NCI-H1694 treated with DMSO at 0.1 percent for 48 hours (cell line): Measurements from ENCODE around the gene SREK1IP1.

Experiments
- DNase-seq: peaks from one replicate; lab custom pipeline; 2025; lab: John Stamatoyannopoulos, UW

The SREK1IP1 gene

DNA sequence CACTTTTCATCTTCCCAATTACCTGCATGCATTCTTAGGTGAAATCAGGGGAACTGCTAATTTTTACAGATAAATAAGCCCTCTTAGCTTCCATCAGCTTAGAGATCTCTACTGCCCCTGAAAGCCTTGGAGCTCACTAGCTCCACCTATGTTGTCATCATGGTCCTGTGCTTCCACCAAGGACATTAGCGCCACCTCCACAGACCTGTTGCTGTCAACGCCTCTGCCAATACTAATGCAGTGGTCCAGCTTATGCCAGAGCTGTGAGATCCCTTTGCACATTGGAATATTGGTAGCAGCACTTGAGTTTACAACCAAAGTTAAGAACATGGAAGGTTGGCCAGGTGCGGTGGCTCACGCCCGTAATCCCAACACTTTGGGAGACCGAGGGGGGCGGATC lies 85.9 kb downstream of the SREK1IP1 start:
- DNase-seq, result no peak

DNA sequence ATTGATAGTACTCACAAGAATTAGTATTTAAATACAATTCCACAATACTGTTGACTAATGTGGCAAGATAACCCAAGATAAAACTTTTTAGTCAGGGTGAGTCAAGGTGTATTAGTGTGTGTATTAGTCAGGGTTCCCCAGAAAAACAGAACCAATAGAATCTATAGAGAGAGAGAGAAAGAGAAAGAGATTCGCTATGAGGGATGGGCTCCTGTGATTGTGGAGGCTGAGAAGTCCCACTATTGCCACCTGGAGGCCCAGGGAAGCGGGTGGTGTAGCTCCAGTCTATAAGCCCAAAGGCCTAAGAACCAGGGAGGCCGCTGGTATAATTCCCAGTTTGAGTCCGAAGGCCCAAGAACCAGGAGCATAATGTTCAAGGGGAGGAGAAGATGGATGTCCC lies 88.2 kb downstream of the SREK1IP1 start:
- DNase-seq, result no peak

DNA sequence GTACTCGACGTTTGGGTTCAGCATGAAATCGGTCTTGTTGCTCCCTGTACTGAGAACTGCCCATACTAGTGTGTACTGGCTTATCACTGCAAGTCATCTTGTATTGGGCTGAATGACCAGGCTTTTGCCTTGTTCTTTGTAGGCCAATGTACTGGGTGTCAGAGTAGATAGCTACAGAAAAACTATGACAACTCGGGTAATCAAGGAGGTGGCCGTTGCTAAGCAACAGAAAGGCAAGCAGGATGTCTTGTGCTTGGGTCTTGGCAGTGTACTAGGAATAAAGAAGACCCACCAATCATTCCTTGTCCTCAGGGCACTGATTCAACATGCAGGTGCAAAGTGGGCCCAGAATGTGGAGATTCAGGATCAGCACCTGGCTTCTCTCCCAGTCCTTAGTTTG lies 90.1 kb downstream of the SREK1IP1 start:
- no peak for DNase-seq

DNA sequence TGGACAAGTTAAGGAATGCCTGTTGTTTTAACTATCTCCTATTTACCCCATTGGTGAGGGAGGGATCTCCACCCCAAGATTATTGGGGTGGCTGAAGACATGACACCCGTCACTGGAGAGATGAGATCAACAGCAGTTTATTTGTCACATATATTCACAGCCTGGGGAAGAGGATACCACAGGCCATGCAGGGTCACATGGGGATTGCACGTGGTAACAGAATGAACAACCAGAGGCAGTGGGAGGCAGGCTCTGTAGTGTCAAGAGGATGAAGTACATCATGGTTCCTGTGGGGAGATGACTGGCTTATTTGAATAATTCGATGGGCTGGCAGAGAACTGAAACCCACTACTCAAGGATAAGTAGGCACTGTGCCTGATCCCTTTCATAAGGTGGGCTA lies 96.8 kb downstream of the SREK1IP1 start:
- no peak for DNase-seq

DNA sequence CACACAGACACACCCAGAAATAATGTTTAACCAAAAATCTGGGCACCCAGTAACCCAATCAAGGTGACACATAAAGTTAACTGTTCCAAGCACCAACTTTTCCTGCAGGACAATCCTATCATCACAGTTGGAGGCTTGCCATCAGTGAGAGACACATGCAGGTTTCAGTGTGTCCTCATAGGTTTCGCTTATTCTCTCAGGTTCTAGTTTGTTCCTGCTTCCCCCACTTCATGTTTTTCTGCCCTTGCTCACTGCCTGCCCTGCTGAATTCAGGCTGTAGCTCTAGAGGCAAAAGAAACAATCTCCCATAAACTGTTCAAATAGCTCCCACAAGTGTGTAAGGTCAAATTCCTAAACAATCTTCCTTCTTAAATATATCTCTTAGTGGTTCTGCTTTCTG lies 98.2 kb downstream of the SREK1IP1 start:
- DNase-seq, result no peak
